ENCODE measurements around the gene PROC. TPM values are rescaled to one million over a fixed set of nuclear protein-coding genes. Genes with fewer than 3 reads are reported as not detected.

The PROC gene
- total RNA-seq, 2 donors from 2014 or later, result not detected

- Histone ChIP-seq H3K27ac (no peak overlapping the region), H3K4me1 (replicated peaks) (no peaks in the 10 kb centered on the region), H3K27me3 (replicated peaks; ENCODE audit: insufficient read depth) (no peaks in the 10 kb centered on the region), H3K4me3 (no peak overlapping the region), H3K36me3 (no peaks in the 10 kb centered on the region), H3K9me3 (no peaks in the 10 kb centered on the region)
- 54% methylated on average over 36 of the region's 39 CpGs for WGBS
- no peak for TF ChIP-seq CTCF (IDR thresholded peaks at IDR 0.05)
- TF ChIP-seq POLR2A (IDR thresholded peaks at IDR 0.05), result no peak
- no peak for TF ChIP-seq POLR2AphosphoS5 (IDR thresholded peaks at IDR 0.05)
- no peak for DNase-seq (ENCODE audit: low spot score)
- intact Hi-C loops (cut with DNase I), result loop anchor here (10.0 kb wide), 2 partner anchors 274 to 296 kb away; partner anchors contain the start of genes BIN1 and LIMS2
These were observed 17.1 kb upstream of the PROC start for GRCh38 chr2:127400897-127401756.

GRCh38 chr2:127401757-127402695 lies 16.2 kb upstream of the PROC start:
- no peak overlapping the region for H3K27ac ChIP-seq
- WGBS, result 74% methylated on average over 11 of the region's 11 CpGs

GRCh38 chr2:127403460-127403859 lies 14.8 kb upstream of the PROC start:
- intact Hi-C loops (cut with DNase I), result loop anchor here (10.0 kb wide), 2 partner anchors 271 to 299 kb away; partner anchors contain the start of genes BIN1 and LIMS2
- Histone ChIP-seq H3K4me3 (no peak overlapping the region), H3K9me3 (no peaks in the 10 kb centered on the region), H3K27ac (no peak overlapping the region), H3K36me3 (no peaks in the 10 kb centered on the region), H3K4me1 (replicated peaks) (no peaks in the 10 kb centered on the region), H3K27me3 (replicated peaks; ENCODE audit: insufficient read depth) (no peaks in the 10 kb centered on the region)
- 49% methylated on average over 3 of the region's 3 CpGs for WGBS
- no peak for TF ChIP-seq POLR2AphosphoS5 (IDR thresholded peaks at IDR 0.05)
- TF ChIP-seq CTCF (IDR thresholded peaks at IDR 0.05), result no peak
- no peak for TF ChIP-seq POLR2A (IDR thresholded peaks at IDR 0.05)
- no peak for DNase-seq (ENCODE audit: low spot score)

More at GRCh38 chr2:127401757-127402695, 16.2 kb upstream of the PROC start:
- Histone ChIP-seq H3K4me1 (replicated peaks) (no peaks in the 10 kb centered on the region), H3K4me3 (no peak overlapping the region), H3K36me3 (no peaks in the 10 kb centered on the region), H3K27me3 (replicated peaks; ENCODE audit: insufficient read depth) (no peaks in the 10 kb centered on the region), H3K9me3 (no peaks in the 10 kb centered on the region)
- intact Hi-C loops (cut with DNase I), result loop anchor here (10.0 kb wide), 2 partner anchors 273 to 297 kb away; partner anchors contain the start of genes BIN1 and LIMS2
- no peak for DNase-seq (ENCODE audit: low spot score)
- no peak for TF ChIP-seq CTCF (IDR thresholded peaks at IDR 0.05)
- no peak for TF ChIP-seq POLR2AphosphoS5 (IDR thresholded peaks at IDR 0.05)
- TF ChIP-seq POLR2A (IDR thresholded peaks at IDR 0.05), result no peak

GRCh38 chr2:127404466-127405254 lies 13.6 kb upstream of the PROC start:
- H3K4me1 ChIP-seq (replicated peaks), result no peaks in the 10 kb centered on the region
- no peak overlapping the region for H3K27ac ChIP-seq
- no peak for DNase-seq (ENCODE audit: low spot score)
- 84% methylated on average over 7 of the region's 7 CpGs for WGBS
- no peak overlapping the region for H3K4me3 ChIP-seq
- intact Hi-C loops (cut with DNase I), result loop anchor here (10.0 kb wide), 2 partner anchors 270 to 300 kb away; partner anchors contain the start of genes BIN1 and LIMS2
- H3K9me3 ChIP-seq, result no peaks in the 10 kb centered on the region
- no peak for TF ChIP-seq POLR2A (IDR thresholded peaks at IDR 0.05)
- TF ChIP-seq CTCF (IDR thresholded peaks at IDR 0.05), result no peak
- no peak for TF ChIP-seq POLR2AphosphoS5 (IDR thresholded peaks at IDR 0.05)
- H3K36me3 ChIP-seq, result no peaks in the 10 kb centered on the region
- no peaks in the 10 kb centered on the region for H3K27me3 ChIP-seq (replicated peaks; ENCODE audit: insufficient read depth)
